GM12878 (cell line): Measurements from ENCODE around the gene WWP2. TPM values are rescaled to one million over a fixed set of nuclear protein-coding genes. Genes with fewer than 3 reads are reported as not detected.

Experiments used
- ATAC-seq: fragments of 200-7000 bp; cut with Tn5 transposase; 3 replicates; pipeline ENCODE4 v1.9.1; 2020; ENCODE audit warnings: mild to moderate bottlenecking, moderate library complexity
- BruUV-seq: library from RNA; stranded (reverse); fragments of 400-500 nt; replicated peaks from 2 replicates; lab custom pipeline; 2021; lab: Mats Ljungman, UMichigan
- CTCF ChIA-PET: fragments of 300-600 bp; sonication (Branson Sonifier 250); formaldehyde crosslinking; extraction: SDS; loops from one replicate; lab custom pipeline; 2021; ENCODE audit warnings: inconsistent platforms; lab: Yijun Ruan, JAX
- POLR2A ChIA-PET: fragments of 350-600 bp; formaldehyde crosslinking; extraction: SDS; loops from one replicate; lab custom pipeline; 2021; ENCODE audit warnings: inconsistent platforms; lab: Charles Lee
- RAD21 ChIA-PET: fragments of 300-600 bp; sonication (Branson Sonifier 250); formaldehyde crosslinking; loops from one replicate; lab custom pipeline; 2023; ENCODE audit warnings: antibody characterized with exemption; ENCODE audit not compliant: unreplicated experiment; lab: Charles Lee
- SMC1A ChIA-PET: fragments of 300-600 bp; sonication (Branson Sonifier 250); formaldehyde crosslinking; loops from one replicate; lab custom pipeline; 2023; ENCODE audit not compliant: unreplicated experiment, uncharacterized antibody; lab: Charles Lee
- DNase-seq: peaks from one replicate; pipeline ENCODE4 v3.0.0-alpha.2; 2011; ENCODE audit warnings: low read depth, low spot score
- FAIRE-seq: peaks from 3 replicates; lab custom pipeline; 2011; peaks lifted over from hg19 to GRCh38; lab: Jason Lieb, UNC
- H2AFZ ChIP-seq: 2 replicates; pipeline ENCODE4 v1.6.0; 2011; ENCODE audit warnings: low read depth, low read length, control low read depth; ENCODE audit not compliant: control insufficient read depth
- H3K27ac ChIP-seq: 2 replicates; pipeline ENCODE4 v1.5.1; 2011; ENCODE audit warnings: control low read depth; ENCODE audit not compliant: control insufficient read depth, insufficient read depth
- H3K27me3 ChIP-seq, 2 experiments: replicated peaks in 1 of 2; 2 replicates each; pipeline versions ENCODE4 v1.6.0 to v1.6.1; 2011; ENCODE audit warnings: low read length in 1 of 2; ENCODE audit not compliant: control insufficient read depth in 2 of 2, insufficient read depth in 2 of 2
- H3K36me3 ChIP-seq, 2 experiments: 2 replicates each; pipeline ENCODE4 v1.5.1; 2011; ENCODE audit warnings: low read length in 1 of 2; ENCODE audit not compliant: control insufficient read depth in 2 of 2, insufficient read depth in 2 of 2
- H3K4me1 ChIP-seq: 2 replicates; pipeline ENCODE4 v1.6.1; 2011; ENCODE audit warnings: mild to moderate bottlenecking, low read length, moderate library complexity, mixed read lengths; ENCODE audit not compliant: control insufficient read depth, insufficient read depth
- H3K4me2 ChIP-seq: 2 replicates; pipeline ENCODE4 v1.6.0; 2011; ENCODE audit warnings: control low read depth; ENCODE audit not compliant: control insufficient read depth, insufficient read depth
- H3K4me3 ChIP-seq: fragments of 200-600 bp; sonication (generic); 2 replicates; pipeline ENCODE4 v1.5.1; 2016
- H3K79me2 ChIP-seq: 2 replicates; pipeline ENCODE4 v1.6.0; 2011; ENCODE audit warnings: low read length; ENCODE audit not compliant: control insufficient read depth, insufficient read depth
- H3K9ac ChIP-seq: 2 replicates; pipeline ENCODE4 v1.8.0; 2011; ENCODE audit warnings: low read length, control low read depth, mixed read lengths; ENCODE audit not compliant: control insufficient read depth, insufficient read depth
- H3K9me3 ChIP-seq: replicated peaks from 3 replicates; pipeline ENCODE4 v1.5.1; 2011; ENCODE audit warnings: mild to moderate bottlenecking, low read length; ENCODE audit not compliant: control insufficient read depth, insufficient read depth
- H4K20me1 ChIP-seq: 2 replicates; pipeline ENCODE4 v1.6.0; 2011; ENCODE audit not compliant: control insufficient read depth, insufficient read depth
- ASH2L ChIP-seq: fragments of 300-600, 200-600 bp; sonication (generic); IDR thresholded peaks from 2 replicates; pipeline ENCODE4 v1.6.1; 2017; ENCODE audit warnings: low read depth, mild to moderate bottlenecking, borderline replicate concordance
- EGR1 ChIP-seq, 2 experiments: IDR thresholded peaks; 1 replicate in 1 of 2; 2 replicates in 1 of 2; pipeline ENCODE4 v1.6.1; 2011 to 2012; ENCODE audit warnings: low read depth in 2 of 2, low read length in 2 of 2, borderline replicate concordance in 1 of 2, mild to moderate bottlenecking in 1 of 2, moderate library complexity in 1 of 2
- NFIC ChIP-seq: IDR thresholded peaks from 2 replicates; pipeline ENCODE4 v1.6.1; 2012; ENCODE audit warnings: low read depth, mild to moderate bottlenecking, inconsistent platforms, low read length, moderate library complexity
- RAD21 ChIP-seq: IDR thresholded peaks from 2 replicates; pipeline ENCODE4 v1.6.1; 2011; ENCODE audit warnings: mild to moderate bottlenecking, low read depth, low read length, moderate library complexity; ENCODE audit not compliant: insufficient read depth
- YY1 ChIP-seq: IDR thresholded peaks from 2 replicates; pipeline ENCODE4 v1.6.1; 2011; ENCODE audit warnings: low read depth, mild to moderate bottlenecking, low read length
- ZNF217 ChIP-seq: fragments of 450-650 bp; IDR thresholded peaks from 2 replicates; pipeline ENCODE4 v1.6.1; 2017; ENCODE audit warnings: antibody characterized with exemption, mild to moderate bottlenecking
- WGBS: methylation state at CpG from one replicate; pipeline ENCODE4 v1.1.6; 2016; ENCODE audit warnings: low lambda C conversion rate; ENCODE audit not compliant: insufficient replicate concordance, insufficient coverage; ENCODE audit errors: missing lambda C conversion rate; 5-methylcytosine and 5-hydroxymethylcytosine counted together
- in situ Hi-C: fragments of 300-500 bp; cut with MboI; formaldehyde crosslinking; loops from 9 replicates; pipeline ENCODE4 v1.14.3; 2018; ENCODE audit warnings: mixed read lengths
- intact Hi-C: fragments of 100-400 bp; cut with micrococcal nuclease; formaldehyde crosslinking; loops from one replicate; pipeline ENCODE4 v1.14.2; 2022; ENCODE audit not compliant: unreplicated experiment
- polyA plus RNA-seq, 11 experiments: library from polyadenylated mRNA; depleted of rRNA in 4 of 11; unstranded in 6 of 11; stranded (reverse) in 5 of 11; fragments of >200 nt; fragmentation: Nextera tagmentation in 4 of 11; fragmentation: Illumina TruSeq in 1 of 11; extraction: Ambion mirVana in 4 of 11; extraction: Trizol in 1 of 11; gene quantifications; 1 replicate in 1 of 11; 2 replicates in 10 of 11; pipeline versions ENCODE4 v1.2.1 to v1.2.3, GENCODE V29; 2011 to 2016; ENCODE audit warnings: inconsistent platforms in 2 of 11, missing spikeins in 2 of 11, low read depth in 1 of 11
- total RNA-seq, 4 experiments: library from RNA; depleted of rRNA in 3 of 4; stranded (reverse); fragments of >200 nt in 3 of 4; fragmentation: Illumina TruSeq in 1 of 4; extraction: Trizol in 1 of 4; gene quantifications; 2 replicates each; pipeline versions ENCODE4 v1.2.1 to v1.2.3, GENCODE V29; 2013 to 2021
- TF ChIP-seq, protein P1 (sequence below): fragments of 450-650 bp; IDR thresholded peaks from 2 replicates; pipeline ENCODE4 v1.6.1; 2017; ENCODE audit warnings: low read depth, mild to moderate bottlenecking, moderate library complexity
- TF ChIP-seq, protein P2 (sequence below): IDR thresholded peaks from 2 replicates; pipeline ENCODE4 v1.6.1; 2012; ENCODE audit warnings: low read depth, low read length, improper control_type of control experiment

The WWP2 gene
- total and polyA plus RNA-seq, 10 of the 15 experiments (the other 5 are each of a cell fraction or from before 2014, with no cell fraction given): 2.8 to 47.0 (median 23.8) TPM

DNA sequence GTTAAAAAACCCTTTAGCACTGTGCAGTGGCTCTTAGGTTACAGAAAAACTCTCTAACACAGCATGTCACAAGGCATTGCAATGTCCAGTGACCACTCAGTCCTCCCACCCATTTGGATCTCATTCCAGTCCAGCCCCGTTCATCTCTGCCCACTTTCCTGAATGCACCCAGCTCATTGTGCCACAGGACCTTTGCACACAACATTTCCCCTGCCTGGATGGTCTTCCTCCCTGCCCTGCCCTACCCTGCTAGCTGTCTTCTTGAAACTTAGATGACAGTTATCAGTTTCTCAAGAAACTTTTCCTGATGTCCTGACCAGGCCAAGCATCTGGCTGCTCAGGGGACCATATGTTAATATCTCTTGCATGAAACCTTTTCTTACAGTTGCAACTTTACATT is 67.2 kb downstream of the WWP2 start:
- no peak for DNase-seq
- Histone ChIP-seq H3K9ac (no peak overlapping the region), H4K20me1 (no peaks in the 10 kb centered on the region), H3K4me3 (no peak overlapping the region), H2AFZ (no peak overlapping the region), H3K4me1 (no peaks in the 10 kb centered on the region; the same call in 1 of the 2 replicates), H3K36me3 (no peaks in the 10 kb centered on the region), H3K27ac (no peak overlapping the region), H3K79me2 (no peaks in the 10 kb centered on the region), H3K4me2 (no peak overlapping the region), H3K27me3 (no peaks in the 10 kb centered on the region), H3K9me3 (no peaks in the 10 kb centered on the region)
- RAD21 ChIA-PET: no interaction called here
- intact Hi-C loops (no loop called here), in situ Hi-C loops (no loop called here)
- FAIRE-seq: no peak
- TF ChIP-seq, protein P1, sequence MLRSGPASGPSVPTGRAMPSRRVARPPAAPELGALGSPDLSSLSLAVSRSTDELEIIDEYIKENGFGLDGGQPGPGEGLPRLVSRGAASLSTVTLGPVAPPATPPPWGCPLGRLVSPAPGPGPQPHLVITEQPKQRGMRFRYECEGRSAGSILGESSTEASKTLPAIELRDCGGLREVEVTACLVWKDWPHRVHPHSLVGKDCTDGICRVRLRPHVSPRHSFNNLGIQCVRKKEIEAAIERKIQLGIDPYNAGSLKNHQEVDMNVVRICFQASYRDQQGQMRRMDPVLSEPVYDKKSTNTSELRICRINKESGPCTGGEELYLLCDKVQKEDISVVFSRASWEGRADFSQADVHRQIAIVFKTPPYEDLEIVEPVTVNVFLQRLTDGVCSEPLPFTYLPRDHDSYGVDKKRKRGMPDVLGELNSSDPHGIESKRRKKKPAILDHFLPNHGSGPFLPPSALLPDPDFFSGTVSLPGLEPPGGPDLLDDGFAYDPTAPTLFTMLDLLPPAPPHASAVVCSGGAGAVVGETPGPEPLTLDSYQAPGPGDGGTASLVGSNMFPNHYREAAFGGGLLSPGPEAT: no peak
- TF ChIP-seq RAD21 (no peak), ZNF217 (no peak), YY1 (no peak), EGR1 (IDR thresholded peaks at IDR 0.05; ENCODE audit: borderline replicate concordance in 1 of 2, low read depth in 2 of 2, low read length in 2 of 2) (no peak), NFIC (no peak), ASH2L (no peak)
- TF ChIP-seq, protein P2, sequence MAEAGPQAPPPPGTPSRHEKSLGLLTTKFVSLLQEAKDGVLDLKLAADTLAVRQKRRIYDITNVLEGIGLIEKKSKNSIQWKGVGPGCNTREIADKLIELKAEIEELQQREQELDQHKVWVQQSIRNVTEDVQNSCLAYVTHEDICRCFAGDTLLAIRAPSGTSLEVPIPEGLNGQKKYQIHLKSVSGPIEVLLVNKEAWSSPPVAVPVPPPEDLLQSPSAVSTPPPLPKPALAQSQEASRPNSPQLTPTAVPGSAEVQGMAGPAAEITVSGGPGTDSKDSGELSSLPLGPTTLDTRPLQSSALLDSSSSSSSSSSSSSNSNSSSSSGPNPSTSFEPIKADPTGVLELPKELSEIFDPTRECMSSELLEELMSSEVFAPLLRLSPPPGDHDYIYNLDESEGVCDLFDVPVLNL: no peak
- ATAC-seq: no peak
- WGBS: 100% methylated on average over 1 of the region's 1 CpG
- POLR2A ChIA-PET: no interaction called here
- no TSS peak for BruUV-seq
- CTCF ChIA-PET: interaction anchor here (0.6 kb wide), 1 partner anchor 22 kb away, joined by 6 read pairs; no protein-coding TSS in a partner anchor
- SMC1A ChIA-PET: interaction anchor here (0.8 kb wide), 1 partner anchor 19 kb away, joined by 3 read pairs; no protein-coding TSS in a partner anchor
